Pons (tissue), 1 donor: Measurements from ENCODE around the gene PIP4K2C.
"Not testable (repeated sequence)": the region's sequence is repeated elsewhere in the genome, so short reads cannot be mapped to it uniquely, and the experiment has no call there.

Experiments
- DNase-seq: peaks from one replicate; pipeline ENCODE4 v3.0.0-alpha.2; 2016; ENCODE audit warnings: low spot score

PIP4K2C gene

DNA sequence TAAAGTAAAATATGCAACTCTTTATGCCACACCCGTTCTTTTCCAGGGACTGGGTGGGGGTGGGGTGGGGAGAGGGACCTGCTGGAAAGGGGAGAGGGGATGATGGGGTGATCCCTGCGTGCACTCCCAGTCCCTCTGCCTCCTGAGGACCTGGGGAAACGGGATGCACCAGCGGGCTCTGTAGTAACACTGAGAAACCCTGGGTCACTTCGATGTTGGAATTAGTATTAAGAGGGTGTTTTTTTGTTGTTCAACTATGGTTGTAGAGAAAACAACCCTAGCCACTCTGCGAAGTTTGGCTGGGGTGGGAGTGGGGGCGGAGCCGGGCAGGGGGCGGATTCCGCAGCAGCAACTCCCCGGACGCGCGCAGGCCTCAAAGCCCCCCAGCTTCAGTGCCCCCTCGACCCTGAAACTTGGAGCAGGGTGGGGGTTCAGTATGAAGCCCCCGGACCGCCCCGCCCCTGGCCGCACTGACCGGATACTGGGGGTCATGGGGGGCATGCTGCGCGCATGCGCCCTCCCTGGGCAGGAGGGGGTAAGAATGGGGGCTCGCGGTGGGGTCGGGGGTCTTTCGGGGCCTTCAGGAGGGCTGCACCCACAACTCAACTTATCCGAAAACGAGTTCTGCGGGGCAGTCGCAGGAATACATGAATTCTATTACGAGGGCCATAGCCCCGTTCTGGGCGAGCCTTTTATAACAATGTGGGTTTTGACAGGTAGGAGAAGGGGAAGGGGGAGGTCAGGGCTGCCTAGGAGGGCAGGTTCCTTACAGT is 19.0 kb downstream of the PIP4K2C start:
- no peak for DNase-seq

DNA sequence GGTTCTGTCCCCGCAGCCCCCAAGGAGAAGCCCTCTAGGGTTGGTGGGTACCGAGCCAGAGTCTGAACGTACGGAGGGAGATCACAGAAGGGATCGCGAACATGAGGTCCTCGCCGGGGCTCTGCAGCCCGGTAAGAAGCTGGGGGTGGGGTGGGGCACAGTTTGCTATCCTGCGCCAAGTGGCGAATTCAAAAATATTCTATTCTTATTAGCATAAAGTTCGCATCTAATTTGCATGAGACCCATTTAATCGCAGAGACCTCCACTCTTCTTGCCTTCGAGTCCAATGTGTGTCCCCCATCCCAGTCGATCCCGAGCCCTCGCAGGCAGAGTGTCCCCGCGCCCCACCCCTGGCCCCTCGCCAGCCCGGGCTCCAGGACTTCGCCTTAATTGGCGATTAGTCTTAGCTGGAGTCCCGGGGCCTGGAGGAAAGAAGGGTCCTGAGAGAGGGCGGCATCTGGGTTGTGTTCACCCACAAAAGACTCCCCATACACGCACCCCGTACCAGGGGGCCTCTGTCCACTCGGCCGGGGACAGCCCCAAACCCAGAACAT is 19.6 kb downstream of the PIP4K2C start:
- no peak for DNase-seq

DNA sequence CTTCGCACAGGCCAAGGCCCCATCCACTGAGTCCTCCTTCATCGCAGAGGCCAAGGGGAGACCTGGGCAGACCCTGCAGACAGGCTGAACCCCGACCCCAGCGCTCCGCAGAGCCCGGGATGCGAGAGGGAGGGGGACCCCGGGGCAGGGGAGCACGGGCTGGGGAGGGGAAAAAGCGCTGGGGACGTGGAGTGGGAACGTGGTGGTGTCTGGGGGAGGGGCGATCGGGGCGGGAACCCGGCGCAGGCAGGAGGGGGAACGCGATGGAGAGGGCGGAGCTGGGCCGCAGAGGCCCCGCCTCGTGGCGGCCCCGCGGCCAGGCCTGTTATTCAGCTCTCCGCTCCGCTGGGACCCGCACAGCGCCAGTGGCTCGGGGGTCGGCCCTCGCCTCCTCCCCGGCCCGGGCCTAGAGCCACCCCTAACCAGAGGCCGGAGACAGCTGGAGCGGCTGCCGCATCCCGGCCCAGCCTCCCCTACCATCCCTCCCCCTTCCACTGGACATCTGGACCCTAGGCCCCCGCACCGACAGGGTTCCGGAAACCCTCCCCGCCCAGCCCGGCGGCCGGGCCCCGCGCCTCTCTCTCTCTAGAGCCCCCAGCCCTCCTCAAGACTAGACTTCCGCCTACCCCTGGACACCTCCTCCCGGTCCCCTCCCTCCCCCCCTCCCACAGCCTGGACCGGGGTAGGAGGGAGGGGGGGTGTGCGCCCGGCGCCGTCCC is 20.3 kb downstream of the PIP4K2C start, which contains the start of gene ARHGEF25:
TSS of gene ARHGEF25 (plus strand) at position 328 of the 719 bp plus-strand sequence. CDS start 460 bp downstream, outside the sequence.
- DNase-seq = no peak

DNA sequence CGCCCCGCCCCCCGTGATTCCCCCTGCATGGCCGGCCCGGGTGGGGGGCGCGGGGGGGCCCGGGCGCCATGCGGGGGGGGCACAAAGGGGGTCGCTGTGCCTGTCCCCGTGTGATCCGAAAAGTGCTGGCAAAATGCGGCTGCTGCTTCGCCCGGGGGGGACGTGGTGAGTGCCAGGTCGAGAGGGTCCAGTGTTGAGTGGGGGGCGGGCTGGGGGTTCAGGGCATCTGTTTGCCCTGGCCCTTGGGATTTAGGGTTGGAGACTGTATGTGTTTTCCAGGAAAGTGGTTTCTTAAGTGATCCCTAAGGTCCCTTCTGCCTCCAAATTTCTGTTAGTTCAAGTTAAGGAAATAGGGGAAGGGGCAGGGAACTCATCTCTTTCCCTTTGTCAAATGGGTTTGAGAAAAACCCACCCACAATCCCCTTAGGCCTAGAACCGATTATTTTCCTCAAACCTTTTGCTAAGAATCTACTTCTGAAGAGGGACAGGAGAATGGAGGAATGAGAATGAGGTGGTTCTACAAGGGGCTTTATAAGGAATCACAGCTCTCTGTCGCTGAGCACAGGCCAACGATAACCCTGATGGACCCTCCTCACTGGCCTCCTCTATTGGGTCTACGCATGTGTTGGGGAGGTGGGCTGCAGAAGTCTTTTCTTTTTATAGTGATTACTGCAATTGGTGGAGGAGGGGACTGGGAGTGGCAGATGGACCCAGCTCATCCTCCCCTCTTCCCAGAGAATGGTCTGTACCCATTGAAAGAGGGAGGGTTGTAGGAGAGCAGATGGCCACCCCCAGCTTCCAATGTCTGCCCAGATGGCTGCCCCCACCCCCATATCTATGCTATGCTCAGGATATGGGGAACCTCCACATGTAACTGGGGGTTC is 21.1 kb downstream of the PIP4K2C start:
- no peak for DNase-seq

DNA sequence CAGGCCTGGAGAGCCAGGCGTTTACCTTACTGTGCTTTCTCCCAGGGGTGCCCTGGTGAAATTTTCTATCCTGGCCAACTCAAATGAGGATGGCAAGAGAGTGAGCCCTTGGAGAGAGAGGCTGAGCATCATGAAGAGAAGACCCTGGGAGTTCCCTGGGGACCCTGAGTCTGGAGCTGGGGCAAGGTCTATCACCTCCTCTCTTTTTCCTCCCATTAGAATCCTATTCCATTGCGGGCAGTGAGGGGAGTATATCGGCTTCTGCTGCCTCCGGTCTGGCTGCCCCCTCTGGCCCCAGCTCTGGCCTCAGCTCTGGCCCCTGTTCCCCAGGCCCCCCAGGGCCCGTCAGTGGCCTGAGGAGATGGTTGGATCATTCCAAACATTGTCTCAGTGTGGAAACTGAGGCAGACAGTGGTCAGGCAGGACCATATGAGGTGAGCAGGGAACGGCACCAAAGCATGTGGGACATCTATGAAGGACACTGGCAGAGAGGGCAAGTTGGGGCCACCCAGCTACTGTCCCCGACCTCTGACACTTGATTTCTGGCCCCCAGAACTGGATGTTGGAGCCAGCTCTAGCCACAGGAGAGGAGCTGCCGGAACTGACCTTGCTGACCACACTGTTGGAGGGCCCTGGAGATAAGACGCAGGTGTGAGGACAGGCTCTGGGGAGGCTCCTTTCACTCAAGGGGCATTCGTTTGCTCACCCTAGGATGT is 21.9 kb downstream of the PIP4K2C start:
- DNase-seq = no peak

- DNase-seq = no peak
Measured at GRCh38 chr12:57613427-57614109, 22.6 kb downstream of the PIP4K2C start.

DNA sequence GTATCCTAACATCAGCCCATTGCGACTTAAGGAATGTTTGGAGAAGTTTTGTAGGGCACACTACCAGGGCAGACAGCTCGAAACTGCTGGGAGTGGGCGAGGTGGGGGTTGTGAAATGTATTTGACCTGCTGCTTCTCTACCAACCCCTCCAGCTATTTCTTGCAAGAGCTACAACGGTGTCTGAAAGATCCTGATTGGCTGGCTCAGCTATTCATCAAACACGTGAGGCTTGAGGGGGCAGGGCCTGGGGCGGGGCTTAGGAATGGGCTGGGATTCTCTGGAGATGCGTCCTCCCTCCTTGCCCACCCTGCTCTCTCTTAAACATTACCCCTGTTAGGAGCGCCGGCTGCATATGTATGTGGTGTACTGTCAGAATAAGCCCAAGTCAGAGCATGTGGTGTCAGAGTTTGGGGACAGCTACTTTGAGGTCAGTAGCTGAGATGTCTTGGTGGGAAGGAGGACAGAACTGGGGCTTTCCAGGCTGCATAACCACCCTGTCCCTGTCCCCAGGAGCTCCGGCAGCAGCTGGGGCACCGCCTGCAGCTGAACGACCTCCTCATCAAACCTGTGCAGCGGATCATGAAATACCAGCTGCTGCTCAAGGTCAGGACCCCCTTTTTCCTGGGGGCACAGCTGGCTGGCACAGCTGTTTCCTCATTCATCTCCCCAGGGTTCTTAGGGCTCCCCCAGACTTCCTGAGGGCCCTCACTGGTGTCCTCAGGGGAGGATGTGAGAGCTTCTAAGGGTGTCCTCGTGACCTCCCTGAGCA is 23.4 kb downstream of the PIP4K2C start:
- no peak for DNase-seq

DNA sequence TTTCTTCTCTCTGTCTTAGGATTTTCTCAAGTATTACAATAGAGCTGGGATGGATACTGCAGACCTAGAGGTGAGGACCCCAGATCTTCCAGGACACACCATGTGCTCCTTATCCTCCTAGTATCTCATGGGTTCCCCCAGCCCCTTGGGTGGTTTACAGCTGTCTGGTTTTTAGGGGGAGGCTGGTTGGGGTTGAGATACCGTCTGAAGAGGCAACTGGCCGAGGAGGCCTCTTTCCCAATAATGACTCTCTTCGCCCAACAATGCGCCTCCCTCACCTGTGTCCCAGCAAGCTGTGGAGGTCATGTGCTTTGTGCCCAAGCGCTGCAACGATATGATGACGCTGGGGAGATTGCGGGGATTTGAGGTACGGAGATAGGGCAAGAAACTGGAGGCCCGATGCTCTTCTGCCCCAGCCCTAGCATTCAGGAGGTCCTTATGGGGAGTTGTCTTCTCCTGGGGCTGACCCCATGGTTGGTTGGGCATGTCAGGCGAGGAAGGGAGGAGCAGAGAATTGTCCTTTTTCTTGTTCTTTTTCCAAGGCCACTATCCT is 24.0 kb downstream of the PIP4K2C start:
- no peak for DNase-seq

DNA sequence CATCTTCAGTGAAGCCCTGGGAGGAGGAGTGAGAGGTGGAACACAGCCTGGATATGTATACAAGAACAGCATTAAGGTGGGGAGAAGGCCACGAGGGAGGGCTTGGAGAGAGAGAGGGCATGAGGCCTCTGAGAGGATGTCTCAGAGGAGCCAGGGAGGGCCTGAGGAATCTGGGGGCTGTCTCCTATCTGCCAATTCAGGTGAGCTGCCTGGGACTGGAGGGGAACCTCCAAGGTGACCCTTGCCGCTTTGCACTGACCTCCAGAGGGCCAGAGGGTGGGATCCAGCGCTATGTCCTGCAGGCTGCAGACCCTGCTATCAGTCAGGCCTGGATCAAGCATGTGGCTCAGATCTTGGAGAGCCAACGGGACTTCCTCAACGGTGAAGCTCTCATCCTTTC is 24.6 kb downstream of the PIP4K2C start:
- DNase-seq = no peak

GRCh38 chr12:57616383-57617101 is 25.6 kb downstream of the PIP4K2C start:
- no peak for DNase-seq

DNA sequence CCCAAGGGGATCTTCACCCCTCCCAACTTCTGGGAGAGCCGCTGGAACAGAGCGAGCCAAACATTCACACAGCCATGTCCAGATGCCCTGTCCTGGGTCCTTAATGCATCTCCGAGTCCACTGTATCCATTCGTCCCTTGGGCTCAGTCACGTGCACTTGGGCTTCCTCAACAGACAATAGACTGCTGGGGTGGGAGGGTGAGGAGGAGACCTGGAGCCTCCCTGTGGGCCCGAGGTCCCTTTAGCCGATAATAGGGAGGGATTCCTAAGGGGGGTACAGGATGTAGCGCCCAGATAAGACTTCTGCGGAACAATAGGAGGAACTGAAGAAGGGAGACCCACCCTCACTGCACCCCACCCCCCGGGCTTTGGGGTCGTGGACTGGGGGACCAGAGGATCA is 26.9 kb downstream of the PIP4K2C start:
- DNase-seq = no peak

DNA sequence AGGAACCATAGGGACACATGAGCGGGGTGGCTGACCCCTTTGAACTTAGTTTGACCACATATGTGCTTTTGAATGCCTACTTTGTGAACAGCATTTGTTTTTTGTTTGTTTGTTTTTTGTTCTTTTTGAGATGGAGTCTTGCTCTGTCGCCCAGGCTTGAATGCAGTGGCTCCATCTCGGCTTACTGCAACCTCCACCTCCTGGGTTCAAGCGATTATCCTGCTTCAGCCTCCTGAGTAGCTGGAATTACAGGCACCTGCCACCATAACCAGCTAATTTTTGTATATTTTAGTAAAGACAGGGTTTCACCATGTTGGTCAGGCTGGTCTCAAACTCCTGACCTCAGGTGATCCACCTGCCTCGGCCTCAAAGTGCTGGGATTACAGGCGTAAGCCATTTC is 27.4 kb downstream of the PIP4K2C start:
- not testable (repeated sequence) for DNase-seq

DNA sequence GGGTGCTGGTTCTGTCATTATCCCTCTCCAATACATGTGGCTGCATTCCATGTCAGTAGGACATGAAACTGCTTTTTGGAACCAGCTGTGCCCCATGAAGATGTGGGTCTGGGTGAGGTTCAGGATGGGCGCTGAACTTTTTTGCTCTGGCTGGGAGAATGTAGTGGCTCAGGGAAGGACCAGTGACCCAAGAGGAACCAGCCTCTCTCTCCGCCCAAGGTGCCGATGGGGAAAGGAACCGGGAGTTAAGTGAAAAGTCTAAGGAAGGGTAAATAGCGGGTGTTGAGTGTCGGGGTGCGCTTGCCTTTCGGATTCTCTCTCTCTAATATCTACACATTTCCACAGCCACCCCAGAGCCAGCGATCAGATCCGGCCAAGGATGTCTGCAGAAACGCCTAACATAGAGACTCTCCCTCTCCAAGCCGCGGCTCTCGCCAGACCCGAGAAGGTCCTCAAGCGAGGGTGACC is 28.0 kb downstream of the PIP4K2C start:
- no peak for DNase-seq

DNA sequence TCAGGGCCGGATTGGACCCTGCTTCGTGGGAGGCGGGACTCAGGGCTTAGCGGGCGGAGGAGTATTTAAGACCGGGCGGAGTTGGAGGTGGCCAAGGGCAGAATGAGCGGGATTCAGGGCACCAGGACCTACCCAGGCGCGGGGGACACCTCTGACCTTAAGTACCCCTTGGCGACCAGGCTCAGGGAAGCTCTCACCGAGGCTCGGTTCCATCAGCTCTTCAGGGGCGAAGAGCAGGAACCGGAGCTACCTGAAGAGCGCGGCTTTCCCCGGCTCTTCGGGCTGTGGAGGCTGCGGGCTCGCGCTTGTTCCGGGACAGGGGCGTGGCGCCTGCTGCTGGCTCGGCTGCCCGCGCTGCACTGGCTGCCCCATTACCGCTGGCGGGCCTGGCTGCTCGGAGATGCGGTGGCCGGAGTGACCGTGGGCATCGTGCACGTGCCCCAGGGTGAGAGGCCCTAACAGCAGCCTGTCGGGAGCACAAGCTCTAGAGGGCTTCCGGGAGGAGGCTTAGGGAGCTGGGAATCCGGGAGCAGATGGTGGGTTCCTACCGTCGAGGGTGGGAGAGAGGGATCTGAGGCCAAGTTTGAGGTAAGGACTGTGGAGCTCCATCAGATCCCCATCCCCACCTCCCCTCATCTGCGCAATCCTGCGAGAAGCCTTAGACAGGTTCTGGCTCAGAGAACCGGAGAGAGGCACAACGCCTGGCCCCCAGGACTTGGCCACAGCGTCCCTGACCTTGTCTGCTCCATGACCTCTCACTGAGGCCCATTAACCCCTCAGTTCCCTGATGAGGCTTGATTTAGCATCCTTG is 28.6 kb downstream of the PIP4K2C start:
- no peak for DNase-seq

DNA sequence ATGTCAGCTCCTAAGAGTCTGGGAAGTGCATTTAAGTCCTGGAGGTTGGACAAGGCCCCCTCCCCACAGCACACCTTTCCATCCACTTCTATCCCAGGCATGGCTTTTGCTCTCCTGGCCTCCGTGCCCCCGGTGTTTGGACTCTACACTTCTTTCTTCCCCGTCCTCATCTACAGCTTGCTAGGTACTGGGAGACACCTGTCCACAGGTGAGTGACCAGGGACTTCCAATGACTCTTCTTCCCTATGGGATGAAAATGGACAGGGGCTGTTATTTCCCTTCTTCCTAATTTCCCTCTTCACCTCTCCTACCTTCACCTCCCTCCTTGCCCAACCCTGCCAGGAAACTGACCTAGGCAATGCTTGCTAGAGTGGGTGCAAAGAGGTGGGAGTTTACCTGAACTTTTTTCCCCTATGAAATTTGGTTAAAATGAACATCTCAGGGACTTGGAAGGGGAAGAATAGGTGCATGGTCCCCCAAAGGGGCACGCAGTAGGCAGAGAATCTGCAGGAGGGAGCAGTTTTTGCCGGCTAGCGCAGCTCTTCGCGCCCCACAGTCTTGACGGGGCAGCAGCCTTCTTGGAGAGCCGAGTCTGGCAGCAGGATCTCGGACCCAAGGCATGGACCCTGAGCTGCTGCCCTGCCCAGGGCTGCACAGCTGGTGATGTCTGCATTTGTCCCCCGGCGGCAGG is 29.4 kb downstream of the PIP4K2C start:
- DNase-seq = no peak

DNA sequence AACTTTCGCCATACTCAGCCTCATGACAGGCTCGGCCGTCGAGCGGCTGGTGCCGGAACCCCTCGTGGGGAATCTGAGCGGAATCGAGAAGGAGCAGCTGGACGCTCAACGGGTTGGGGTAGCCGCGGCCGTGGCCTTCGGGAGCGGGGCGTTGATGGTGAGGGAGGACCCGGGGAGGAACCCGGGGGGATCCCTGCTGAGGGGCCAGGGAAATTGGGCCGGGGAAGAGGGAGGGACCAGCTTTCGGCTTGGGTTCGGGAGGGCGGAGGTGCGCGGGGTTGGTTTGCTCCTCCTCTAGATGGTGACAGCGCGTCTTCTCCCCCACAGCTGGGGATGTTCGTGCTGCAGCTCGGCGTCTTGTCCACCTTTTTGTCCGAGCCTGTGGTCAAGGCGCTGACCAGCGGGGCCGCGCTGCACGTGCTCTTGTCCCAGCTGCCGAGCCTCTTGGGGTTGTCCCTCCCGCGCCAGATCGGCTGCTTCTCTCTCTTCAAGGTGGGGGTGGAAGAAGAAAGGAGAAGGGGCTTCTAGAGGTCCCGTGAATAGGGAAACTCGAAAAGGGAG is 30.0 kb downstream of the PIP4K2C start:
- DNase-seq = no peak
